GM06990 (cell line): ENCODE data around the gene OR13D1.
"Not testable (repeated sequence)": the region's sequence is repeated elsewhere in the genome, so short reads cannot be mapped to it uniquely, and the experiment has no call there.

Source experiments
- DNase-seq: peaks from one replicate; pipeline ENCODE4 v3.0.0-alpha.2; 2011; ENCODE audit not compliant: insufficient read length; ENCODE audit errors: extremely low read depth
- H3K27me3 ChIP-seq: replicated peaks from 2 replicates; pipeline ENCODE4 v1.6.0; 2011; ENCODE audit warnings: low read length; ENCODE audit not compliant: control insufficient read depth, insufficient read depth
- H3K36me3 ChIP-seq: 2 replicates; pipeline ENCODE4 v1.5.1; 2011; ENCODE audit warnings: low read length; ENCODE audit not compliant: control insufficient read depth, insufficient read depth
- H3K4me3 ChIP-seq: replicated peaks from 2 replicates; pipeline ENCODE4 v1.5.1; 2011; ENCODE audit warnings: low read depth, mild to moderate bottlenecking, control low read depth, low read length
- CTCF ChIP-seq: IDR thresholded peaks from 2 replicates; pipeline ENCODE4 v1.5.1; 2011; ENCODE audit warnings: low read length, control low read depth, mild to moderate bottlenecking, inconsistent platforms; ENCODE audit not compliant: insufficient read depth, poor library complexity, severe bottlenecking

The OR13D1 gene, protein sequence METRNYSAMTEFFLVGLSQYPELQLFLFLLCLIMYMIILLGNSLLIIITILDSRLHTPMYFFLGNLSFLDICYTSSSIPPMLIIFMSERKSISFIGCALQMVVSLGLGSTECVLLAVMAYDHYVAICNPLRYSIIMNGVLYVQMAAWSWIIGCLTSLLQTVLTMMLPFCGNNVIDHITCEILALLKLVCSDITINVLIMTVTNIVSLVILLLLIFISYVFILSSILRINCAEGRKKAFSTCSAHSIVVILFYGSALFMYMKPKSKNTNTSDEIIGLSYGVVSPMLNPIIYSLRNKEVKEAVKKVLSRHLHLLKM

GRCh38 chr9:104694218-104694617 lies at the start of gene OR13D1:
Gene OR13D1 (plus strand): TSS chr9:104694518. CDS start chr9:104694518, 0 bp downstream.
- H3K4me3 ChIP-seq, result no peak within 1 kb of the TSS
- DNase-seq, result no peak
- no peak for TF ChIP-seq CTCF

DNA sequence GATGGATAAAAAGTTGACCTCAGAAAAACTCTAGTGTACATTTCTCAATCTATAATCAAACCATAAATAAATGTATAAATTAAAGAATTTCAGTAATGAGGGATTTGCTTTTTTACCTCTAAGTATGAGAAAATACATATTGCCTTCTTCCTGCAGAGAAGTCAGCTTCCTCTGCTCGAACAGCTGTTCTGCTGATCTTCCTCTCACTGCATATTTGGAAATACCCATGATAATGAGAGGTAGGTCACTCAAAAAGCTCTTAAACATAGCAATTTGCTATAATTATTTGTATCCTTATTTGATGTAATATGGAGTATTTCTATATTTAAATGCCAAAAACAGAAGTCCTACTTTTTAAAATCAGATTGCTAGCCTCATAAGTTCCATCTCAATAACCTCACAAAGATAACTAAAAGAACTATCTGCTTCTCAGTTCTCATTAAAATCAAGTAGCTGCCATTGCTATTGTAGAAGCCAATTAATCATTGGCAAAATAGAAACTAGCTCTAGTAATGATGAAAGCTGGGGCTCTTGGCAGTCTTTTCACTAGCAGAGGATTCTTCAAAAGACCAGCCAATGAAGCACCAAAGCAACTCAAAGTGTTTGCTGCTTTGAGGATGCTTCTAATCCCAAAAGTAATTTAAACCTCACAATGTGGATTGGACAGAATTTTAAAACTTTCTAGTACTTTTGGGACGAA lies 35.7 kb upstream of the OR13D1 start:
- no peak for DNase-seq
- Histone ChIP-seq H3K27me3 (no peaks in the 10 kb centered on the region), H3K4me3 (no peak overlapping the region), H3K36me3 (no peaks in the 10 kb centered on the region)
- TF ChIP-seq CTCF, result no peak

More at GRCh38 chr9:104694218-104694617, at the start of gene OR13D1:
- Histone ChIP-seq H3K27me3 (no peaks in the 10 kb centered on the region; the same call in 1 of the 2 replicates), H3K36me3 (no peaks in the 10 kb centered on the region)

DNA sequence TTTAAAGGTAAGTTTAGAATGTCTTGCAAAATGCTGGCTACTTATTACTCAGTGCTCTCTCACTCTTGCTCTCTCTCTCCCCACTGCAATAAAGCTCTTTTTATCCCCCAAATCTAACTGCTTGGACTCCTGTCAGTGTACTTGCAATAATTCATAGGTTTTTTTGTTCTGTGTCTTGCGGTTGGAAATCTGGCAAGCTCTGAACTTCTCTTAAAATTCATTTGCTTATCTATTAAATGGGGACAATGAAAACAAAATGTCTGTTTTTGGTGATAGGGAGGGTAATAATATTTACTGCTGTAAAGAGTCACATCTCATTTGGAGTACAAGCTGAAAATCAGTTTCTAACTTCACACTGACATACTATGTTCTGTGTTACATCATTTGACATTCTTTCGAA lies 18.7 kb upstream of the OR13D1 start:
- Histone ChIP-seq H3K27me3 (no peaks in the 10 kb centered on the region), H3K36me3 (no peaks in the 10 kb centered on the region), H3K4me3 (no peak overlapping the region)
- no peak for TF ChIP-seq CTCF
- no peak for DNase-seq

DNA sequence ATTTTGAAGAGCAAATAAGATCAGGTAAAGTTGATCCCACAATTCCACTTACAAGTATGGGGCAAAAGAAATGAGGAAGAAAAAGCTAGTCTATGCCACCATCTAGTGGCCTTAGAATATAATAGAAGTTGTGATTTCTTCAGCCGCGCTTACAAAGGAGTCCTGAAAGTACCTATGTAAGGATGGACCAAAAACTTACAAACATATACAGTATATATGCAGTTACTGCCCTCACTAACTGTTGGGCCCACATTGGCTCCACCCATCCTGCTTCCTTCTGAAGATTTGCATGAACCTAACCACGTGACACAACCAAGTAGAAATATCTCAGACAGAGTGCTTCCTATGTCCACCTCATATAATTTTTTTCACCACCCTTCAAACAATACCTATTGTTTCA lies 11.7 kb upstream of the OR13D1 start:
- peak; percentile 47 for TF ChIP-seq CTCF
- peak; percentile 14 for DNase-seq
- no peaks in the 10 kb centered on the region for H3K27me3 ChIP-seq
- no peak overlapping the region for H3K4me3 ChIP-seq
- no peaks in the 10 kb centered on the region for H3K36me3 ChIP-seq

- no peak for DNase-seq
- Histone ChIP-seq H3K36me3 (no peaks in the 10 kb centered on the region), H3K27me3 (no peaks in the 10 kb centered on the region), H3K4me3 (no peak overlapping the region)
- no peak for TF ChIP-seq CTCF
Measured at GRCh38 chr9:104686081-104686480, 8.2 kb upstream of the OR13D1 start.

GRCh38 chr9:104700306-104700705 lies 6.0 kb downstream of the OR13D1 start:
- no peak for DNase-seq
- TF ChIP-seq CTCF, result no peak
- no peaks in the 10 kb centered on the region; the same call in 1 of the 2 replicates for H3K27me3 ChIP-seq
- H3K36me3 ChIP-seq, result no peaks in the 10 kb centered on the region
- no peak overlapping the region for H3K4me3 ChIP-seq

DNA sequence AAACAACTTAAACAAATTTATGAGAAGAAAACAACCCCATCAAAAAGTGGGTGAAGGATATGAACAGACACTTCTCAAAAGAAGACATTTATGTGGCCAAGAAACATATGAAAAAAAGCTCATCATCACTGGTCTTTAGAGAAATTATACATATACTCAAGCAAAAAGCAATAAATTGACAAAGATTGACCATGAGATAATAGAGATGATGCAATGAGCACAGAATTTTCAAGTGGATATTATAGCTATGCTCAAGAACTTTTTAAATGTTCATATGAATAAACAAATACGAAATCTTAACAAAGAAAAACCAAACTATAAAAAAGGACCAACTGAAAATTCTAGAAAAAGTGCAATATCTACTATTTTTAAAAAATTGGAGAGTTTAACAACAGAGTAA lies 14.4 kb downstream of the OR13D1 start:
- H3K4me3 ChIP-seq, H3K27me3 ChIP-seq, DNase-seq: not testable (repeated sequence)

More for the DNA sequence above, 14.4 kb downstream of the OR13D1 start:
- H3K36me3 ChIP-seq, result not testable (repeated sequence)
